ENCODE data around the gene NAV1. TPM values are rescaled to one million over a fixed set of nuclear protein-coding genes. Genes with fewer than 3 reads are reported as not detected.

The NAV1 gene
- total and polyA plus RNA-seq, 2 donors (not counting 3 experiments of a cell fraction or from before 2014, with no cell fraction given): 19.9 to 138 TPM

- intact Hi-C loops (cut with micrococcal nuclease): no loop called here
- H3K4me1 ChIP-seq (ENCODE audit: control insufficient read depth, extremely low read depth, insufficient read depth, low read length): peaks cover 60% of the 10 kb centered on the region
Observed at GRCh38 chr1:201499191-201499590, 39.7 kb upstream of the NAV1 start.

DNA sequence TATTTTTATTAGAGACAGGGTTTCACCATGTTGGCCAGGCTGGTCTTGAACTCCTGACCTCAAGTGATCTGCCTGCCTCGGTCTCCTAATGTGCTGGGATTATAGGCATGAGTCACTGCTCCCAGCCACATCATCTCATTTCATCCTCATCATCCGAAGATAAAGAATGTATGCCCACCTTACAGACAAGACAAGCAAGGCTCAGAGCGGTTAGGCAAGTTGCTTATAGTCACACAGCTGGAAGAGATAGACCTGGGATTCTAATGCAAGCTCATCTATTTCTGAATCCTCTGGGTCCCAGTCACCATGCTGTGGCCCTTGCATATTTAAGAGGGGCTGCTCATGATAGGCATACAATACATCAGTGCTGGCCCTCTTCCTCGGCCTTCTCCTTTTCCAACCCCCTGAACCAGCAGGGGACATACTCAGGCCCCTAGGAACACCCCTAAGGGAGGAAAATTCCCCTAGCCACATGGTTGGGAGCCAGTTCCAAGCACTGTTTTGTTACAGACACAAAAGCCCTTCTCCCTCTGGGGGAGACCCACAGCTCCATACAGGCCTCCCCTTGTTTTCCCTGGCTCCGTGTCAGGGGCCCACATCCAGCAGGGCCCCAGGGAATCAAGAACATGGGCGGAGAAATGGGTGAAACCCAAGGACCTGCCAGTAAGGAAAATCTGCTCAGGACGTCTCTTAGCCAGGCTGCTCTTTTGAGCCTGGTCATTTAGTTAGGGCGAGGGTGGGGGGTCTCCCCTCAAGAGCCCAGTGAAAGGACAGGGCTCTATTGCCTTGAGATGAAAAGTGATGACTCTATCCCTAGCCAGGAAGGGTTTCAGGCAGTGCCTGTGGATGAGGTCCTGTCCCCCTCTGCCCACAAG lies 38.9 kb upstream of the NAV1 start:
- H4K20me1 ChIP-seq (replicated peaks; ENCODE audit: control insufficient read depth, extremely low read depth, insufficient read depth, low read length): no peaks in the 10 kb centered on the region
- H3K9me1 ChIP-seq (replicated peaks; ENCODE audit: control insufficient read depth, extremely low read depth, insufficient read depth, low read length): no peaks in the 10 kb centered on the region
- FAIRE-seq: no peak
- H3K27ac ChIP-seq (ENCODE audit: insufficient read depth, low read depth, low read length): peak overlapping the region; percentile 28
- intact Hi-C loops (cut with micrococcal nuclease): no loop called here
- dilution Hi-C loops (cut with MboI; ENCODE audit: extremely low pct_ligation_motif_present, low sequenced_read_pairs): no loop called here
- peaks cover 3 to 4% of the 10 kb centered on the region in 2 experiments for H3K36me3 ChIP-seq (ENCODE audit: control insufficient read depth in 2 of 2, extremely low read depth in 1 of 2, insufficient read depth in 2 of 2, low read length in 2 of 2)
- no peaks in the 10 kb centered on the region for H3K9me3 ChIP-seq (replicated peaks; ENCODE audit: control insufficient read depth, insufficient read depth, low read length)
- TF ChIP-seq FOS (IDR thresholded peaks at IDR 0.05; ENCODE audit: borderline replicate concordance, insufficient read depth, low read length) (no peak), POLR2A (IDR thresholded peaks at IDR 0.05; ENCODE audit: low read depth, low read length) (peak; percentile 21), GATA2 (IDR thresholded peaks at IDR 0.05; ENCODE audit: insufficient read depth, insufficient read length, low read depth, low read length) (no peak), MYC (IDR thresholded peaks at IDR 0.05; ENCODE audit: low read depth, low read length) (no peak), MAX (IDR thresholded peaks at IDR 0.05; ENCODE audit: insufficient read depth, insufficient read length) (no peak), POLR2AphosphoS5 (IDR thresholded peaks at IDR 0.05; ENCODE audit: insufficient read depth, low read depth, low read length) (no peak)
- ChIA-PET POLR2A (interaction anchor here (0.6 to 7.8 kb wide), 3 partner anchors 11 to 31 kb away, joined by 5 to 124 read pairs (median 6); partner anchors contain the start of gene PHLDA3), CTCF (interaction anchor here (1.5 to 28.3 kb wide), 3 partner anchors 6 to 52 kb away, joined by 5 to 1317 read pairs (median 1317); partner anchors contain the start of gene CSRP1)
- no peak overlapping the region for H3K4me2 ChIP-seq (ENCODE audit: insufficient read depth, low read length)
- peaks cover 91% of the 10 kb centered on the region for H3K79me2 ChIP-seq (ENCODE audit: control insufficient read depth, insufficient read depth, low read length)
- no TSS peak for BruUV-seq (replicated peaks)
- H3K9ac ChIP-seq (replicated peaks; ENCODE audit: extremely low read depth, insufficient read depth, low read length): no peak overlapping the region
- H3K4me1 ChIP-seq (ENCODE audit: control insufficient read depth, extremely low read depth, insufficient read depth, low read length): peaks cover 60% of the 10 kb centered on the region
- no peak overlapping the region for H2AFZ ChIP-seq (ENCODE audit: low read depth, low read length)
- no peak for DNase-seq (ENCODE audit: low read depth, low spot score)
- H3K27me3 ChIP-seq (ENCODE audit: control insufficient read depth in 2 of 2, insufficient read depth in 2 of 2, low read length in 2 of 2): no peaks in the 10 kb centered on the region
- no peak overlapping the region for H3K4me3 ChIP-seq (replicated peaks in 1 of 3; ENCODE audit: insufficient read depth in 1 of 3, low read depth in 1 of 3, low read length in 3 of 3)

More at GRCh38 chr1:201499191-201499590, 39.7 kb upstream of the NAV1 start:
- dilution Hi-C loops (cut with MboI; ENCODE audit: extremely low pct_ligation_motif_present, low sequenced_read_pairs): no loop called here
- H3K9ac ChIP-seq (replicated peaks; ENCODE audit: extremely low read depth, insufficient read depth, low read length): no peak overlapping the region
- H3K79me2 ChIP-seq (ENCODE audit: control insufficient read depth, insufficient read depth, low read length): peaks cover 89% of the 10 kb centered on the region
- no peaks in the 10 kb centered on the region for H3K9me3 ChIP-seq (replicated peaks; ENCODE audit: control insufficient read depth, insufficient read depth, low read length)
- no peaks in the 10 kb centered on the region for H3K27me3 ChIP-seq (ENCODE audit: control insufficient read depth in 2 of 2, insufficient read depth in 2 of 2, low read length in 2 of 2)
- no peak overlapping the region for H2AFZ ChIP-seq (ENCODE audit: low read depth, low read length)
- H3K4me3 ChIP-seq (replicated peaks in 1 of 3; ENCODE audit: insufficient read depth in 1 of 3, low read depth in 1 of 3, low read length in 3 of 3): no peak overlapping the region
- peaks cover 5 to 9% of the 10 kb centered on the region in 2 experiments for H3K36me3 ChIP-seq (ENCODE audit: control insufficient read depth in 2 of 2, extremely low read depth in 1 of 2, insufficient read depth in 2 of 2, low read length in 2 of 2)
- ChIA-PET POLR2A (interaction anchor here (2.0 kb wide), 1 partner anchor 30 kb away, joined by 6 read pairs; the partner anchor contains the start of gene PHLDA3), CTCF (interaction anchor here (1.6 to 28.3 kb wide), 3 partner anchors 6 to 23 kb away, joined by 3 to 1317 read pairs (median 1317); partner anchors contain the start of gene CSRP1)
- no peaks in the 10 kb centered on the region for H3K9me1 ChIP-seq (replicated peaks; ENCODE audit: control insufficient read depth, extremely low read depth, insufficient read depth, low read length)
- H3K4me2 ChIP-seq (ENCODE audit: insufficient read depth, low read length): no peak overlapping the region
- FAIRE-seq (peak; percentile 8), DNase-seq (ENCODE audit: low read depth, low spot score) (no peak)
- BruUV-seq (replicated peaks): no TSS peak
- no peaks in the 10 kb centered on the region for H4K20me1 ChIP-seq (replicated peaks; ENCODE audit: control insufficient read depth, extremely low read depth, insufficient read depth, low read length)
- TF ChIP-seq POLR2AphosphoS5 (IDR thresholded peaks at IDR 0.05; ENCODE audit: insufficient read depth, low read depth, low read length): peak; percentile 5
- TF ChIP-seq MYC (IDR thresholded peaks at IDR 0.05; ENCODE audit: low read depth, low read length): no peak
- no peak for TF ChIP-seq GATA2 (IDR thresholded peaks at IDR 0.05; ENCODE audit: insufficient read depth, insufficient read length, low read depth, low read length)
- TF ChIP-seq EZH2 (IDR thresholded peaks at IDR 0.05; ENCODE audit: borderline replicate concordance, low read depth, low read length, severe bottlenecking): no peak
- H3K27ac ChIP-seq (ENCODE audit: insufficient read depth, low read depth, low read length): no peak overlapping the region
